Measurements from ENCODE around the gene ZNF92. TPM values are rescaled to one million over a fixed set of nuclear protein-coding genes. Genes with fewer than 3 reads are reported as not detected.
"Not testable (repeated sequence)": the region's sequence is repeated elsewhere in the genome, so short reads cannot be mapped to it uniquely, and the experiment has no call there.

ZNF92 gene
- total RNA-seq, 1 donor from 2014 or later = 2.9 TPM

DNA sequence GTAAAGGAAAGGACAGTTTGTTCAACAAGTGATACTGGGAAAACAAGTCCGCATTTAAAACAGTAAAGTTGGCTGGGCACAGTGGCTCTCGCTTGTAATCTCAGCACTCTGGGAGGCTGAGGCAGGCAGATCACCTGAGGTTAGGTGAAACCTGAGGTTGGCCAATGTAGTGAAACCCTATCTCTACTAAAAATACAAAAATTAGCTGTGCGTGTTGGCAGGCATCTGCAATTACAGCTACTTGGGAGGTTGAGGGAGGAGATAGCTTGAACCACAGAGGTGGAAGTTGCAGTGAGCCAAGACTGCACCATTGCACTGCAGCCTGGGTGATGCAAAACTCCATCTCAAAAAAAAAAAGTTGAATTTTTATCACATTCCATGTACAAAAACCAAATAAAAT lies 35.7 kb downstream of the ZNF92 start:
- DNase-seq (no peak), ATAC-seq (ENCODE audit: poor library complexity) (no peak)
- intact Hi-C loops (cut with DNase I) = no loop called here

DNA sequence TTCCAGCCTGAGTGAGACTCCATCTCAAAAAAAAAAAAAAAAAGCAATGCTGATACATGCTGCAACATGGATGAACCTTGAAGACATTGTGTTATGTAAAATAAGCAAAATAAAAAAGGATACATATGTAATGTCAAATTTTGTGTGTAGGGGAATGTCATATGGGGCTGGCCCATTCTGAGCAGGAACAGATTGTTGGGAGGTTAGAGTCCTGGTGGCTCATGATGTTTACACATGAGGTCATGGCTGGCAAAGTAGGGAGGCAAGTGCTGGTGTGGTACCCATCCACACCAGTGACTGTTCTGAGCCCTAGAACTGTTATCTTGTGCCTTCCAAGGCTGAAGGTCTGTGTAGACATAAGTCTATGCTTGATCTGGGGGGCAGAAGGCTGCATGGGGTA lies 37.6 kb downstream of the ZNF92 start:
- intact Hi-C loops (cut with DNase I) = no loop called here
- no peak for ATAC-seq (ENCODE audit: poor library complexity)
- DNase-seq = no peak

DNA sequence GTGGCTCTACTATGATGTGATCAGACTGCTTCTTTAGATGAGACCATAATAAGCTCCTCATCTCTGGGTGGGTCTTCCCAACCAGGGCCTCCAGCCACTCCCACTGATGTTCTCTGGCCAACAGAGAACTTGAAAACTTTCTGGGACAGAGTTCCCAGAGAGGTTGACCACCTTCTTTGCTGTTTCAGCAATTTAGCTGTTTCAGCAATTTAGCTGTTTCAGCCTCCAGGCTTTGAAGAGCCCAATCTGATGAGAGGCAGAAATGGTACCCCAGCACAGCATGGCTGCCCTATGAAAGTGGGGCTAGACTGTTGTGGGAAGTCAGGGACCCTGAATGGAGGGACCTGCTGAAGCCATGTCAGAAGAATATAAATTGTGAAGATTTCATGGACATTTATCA lies 49.0 kb downstream of the ZNF92 start:
- intact Hi-C loops (cut with DNase I) = no loop called here
- ATAC-seq (ENCODE audit: poor library complexity) (no peak), DNase-seq (no peak)

DNA sequence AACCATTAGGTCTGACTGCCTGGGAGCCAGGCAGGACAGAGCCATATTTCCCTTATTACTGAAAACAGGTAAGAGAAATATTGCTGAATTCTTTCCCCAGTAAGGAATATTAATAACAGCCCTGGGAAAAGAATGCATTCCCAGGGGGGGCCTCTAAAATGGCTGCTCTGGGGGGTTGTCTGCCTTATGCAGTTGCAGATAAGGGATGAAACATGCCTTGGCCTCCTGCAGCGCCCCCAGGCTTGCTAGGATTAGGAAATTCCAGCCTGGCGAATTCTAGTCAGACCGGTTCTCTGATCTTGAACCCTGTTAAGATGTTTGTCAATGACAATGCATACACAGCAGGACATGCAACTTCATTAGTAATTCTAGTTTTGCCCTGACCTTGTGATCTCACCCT lies 49.6 kb downstream of the ZNF92 start:
- DNase-seq; ATAC-seq (ENCODE audit: poor library complexity); intact Hi-C loops (cut with DNase I): not testable (repeated sequence)

DNA sequence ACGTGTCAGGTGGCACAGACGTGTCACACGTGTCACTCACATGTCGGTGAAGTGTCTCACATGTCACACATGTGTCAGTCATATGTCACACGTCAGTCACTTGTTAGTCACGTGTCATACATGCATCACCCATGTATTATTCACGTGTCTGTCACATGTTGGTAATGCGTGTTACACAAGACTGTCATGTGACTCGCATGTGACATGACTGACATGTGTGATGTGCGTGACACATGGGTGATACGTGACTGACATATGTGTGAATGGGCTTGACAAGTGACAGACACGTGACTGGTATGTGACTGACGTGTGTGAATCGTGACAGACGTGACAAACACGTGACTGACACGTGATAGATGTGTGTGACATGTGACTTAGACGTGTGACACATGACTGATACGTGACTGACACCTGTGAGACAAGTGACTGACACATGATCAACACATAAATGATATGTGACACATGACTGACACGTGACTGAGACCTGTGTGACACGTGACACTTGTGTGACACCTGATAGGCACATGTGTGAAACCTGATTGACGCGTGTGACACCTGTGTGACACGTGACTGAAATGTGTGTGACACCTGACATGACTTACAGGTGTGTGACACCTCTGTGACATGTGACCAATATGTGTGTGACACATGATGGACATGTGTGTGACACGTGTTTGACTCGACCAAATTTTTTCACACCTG lies 56.1 kb downstream of the ZNF92 start:
- no peak for ATAC-seq (ENCODE audit: poor library complexity)
- intact Hi-C loops (cut with DNase I) = no loop called here

DNA sequence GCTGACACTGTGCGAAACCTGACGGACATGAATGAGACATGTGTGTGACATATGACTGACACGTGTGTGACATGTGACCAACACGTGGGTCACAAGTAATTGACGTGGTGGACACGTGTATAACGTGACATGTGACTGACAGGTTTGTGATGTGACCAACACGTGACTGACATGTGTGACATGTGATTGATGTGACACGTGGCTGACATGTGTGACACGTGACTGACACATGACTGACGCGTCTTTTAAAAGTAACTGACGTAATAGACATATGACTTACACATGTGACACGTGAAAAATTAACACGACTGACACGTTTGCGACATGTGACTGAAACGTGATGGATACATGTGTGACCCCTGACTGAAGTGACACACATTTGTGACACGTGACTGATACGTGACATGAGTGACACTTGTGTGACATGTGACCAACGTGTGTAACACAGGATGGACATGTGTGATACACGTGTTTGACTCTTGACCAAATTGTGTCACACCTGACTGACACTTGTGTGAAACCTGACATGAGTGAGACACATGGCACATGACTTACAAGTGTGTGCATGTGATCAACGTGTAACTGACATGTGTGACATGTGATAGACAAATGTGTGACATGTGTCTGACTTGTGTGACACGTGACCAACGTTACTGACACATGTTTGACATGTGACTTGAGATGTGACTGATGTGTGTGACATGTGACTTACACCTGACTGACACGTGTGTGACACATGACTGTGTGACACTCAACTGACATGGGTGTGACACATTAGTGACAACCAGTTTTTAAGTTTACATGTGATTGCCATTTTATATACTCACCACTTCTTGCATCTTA lies 56.9 kb downstream of the ZNF92 start:
- DNase-seq (no peak), ATAC-seq (ENCODE audit: poor library complexity) (no peak)
- intact Hi-C loops (cut with DNase I) = no loop called here

More for the DNA sequence above, 56.1 kb downstream of the ZNF92 start:
- DNase-seq = no peak

DNA sequence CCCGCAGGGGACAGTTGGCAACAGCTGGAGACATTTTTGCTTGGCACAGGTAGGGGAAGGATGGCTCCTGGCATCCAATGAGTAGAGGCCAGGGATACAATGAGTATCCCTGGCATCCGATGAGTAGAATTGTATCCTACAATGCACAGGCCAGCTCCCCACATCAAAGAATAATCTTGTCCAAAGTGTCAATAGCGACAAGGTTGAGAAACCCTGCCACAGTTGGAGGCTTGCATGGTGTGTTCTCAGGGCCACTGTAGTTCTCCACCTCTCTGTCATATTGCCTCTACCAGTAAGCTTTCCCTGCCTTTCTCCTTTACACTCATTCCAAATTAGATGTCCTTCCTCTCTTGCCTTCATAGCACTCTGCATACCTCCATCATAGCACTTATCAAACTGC lies 60.7 kb downstream of the ZNF92 start:
- no peak for ATAC-seq (ENCODE audit: poor library complexity)
- no peak for DNase-seq
- intact Hi-C loops (cut with DNase I) = no loop called here

DNA sequence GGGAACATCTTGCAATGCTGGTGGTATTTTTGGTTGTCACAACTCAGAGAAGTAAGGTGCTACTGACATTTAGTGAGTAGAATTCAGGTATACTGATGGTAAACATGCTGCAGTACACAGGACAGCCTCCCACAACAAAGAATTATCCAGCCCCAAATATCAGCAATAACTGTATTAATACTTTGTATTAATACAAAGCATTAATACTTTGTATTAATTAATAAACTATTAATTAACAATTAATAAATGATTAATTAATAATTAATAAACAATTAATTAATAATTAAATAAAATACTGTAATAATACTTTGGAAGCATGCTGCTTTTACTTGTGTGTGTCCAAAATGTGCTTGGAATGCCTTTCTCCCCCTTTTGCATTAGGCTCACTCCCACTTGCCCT lies 62.5 kb downstream of the ZNF92 start:
- ATAC-seq (ENCODE audit: poor library complexity) (no peak), DNase-seq (no peak)
- intact Hi-C loops (cut with DNase I) = no loop called here

DNA sequence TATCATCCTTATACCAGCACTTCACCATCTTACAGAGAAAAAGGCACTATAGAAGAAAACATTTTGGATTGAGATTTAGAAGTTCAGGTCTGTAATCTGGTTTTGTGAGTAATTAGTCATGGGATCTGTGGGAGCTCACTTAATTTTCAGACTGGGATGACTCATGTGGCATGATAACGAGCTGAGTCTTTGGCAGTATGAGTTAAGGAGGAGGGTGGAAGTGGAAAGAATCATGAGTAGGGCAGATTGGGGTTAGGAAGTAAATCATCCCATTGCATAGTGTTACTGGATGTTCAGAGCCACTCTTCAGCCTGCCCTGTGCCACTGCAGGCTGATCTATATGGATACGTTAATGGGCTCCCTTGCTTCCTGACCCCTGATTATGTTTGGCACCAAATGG lies 64.9 kb downstream of the ZNF92 start:
- DNase-seq (no peak), ATAC-seq (ENCODE audit: poor library complexity) (no peak)
- intact Hi-C loops (cut with DNase I) = no loop called here

DNA sequence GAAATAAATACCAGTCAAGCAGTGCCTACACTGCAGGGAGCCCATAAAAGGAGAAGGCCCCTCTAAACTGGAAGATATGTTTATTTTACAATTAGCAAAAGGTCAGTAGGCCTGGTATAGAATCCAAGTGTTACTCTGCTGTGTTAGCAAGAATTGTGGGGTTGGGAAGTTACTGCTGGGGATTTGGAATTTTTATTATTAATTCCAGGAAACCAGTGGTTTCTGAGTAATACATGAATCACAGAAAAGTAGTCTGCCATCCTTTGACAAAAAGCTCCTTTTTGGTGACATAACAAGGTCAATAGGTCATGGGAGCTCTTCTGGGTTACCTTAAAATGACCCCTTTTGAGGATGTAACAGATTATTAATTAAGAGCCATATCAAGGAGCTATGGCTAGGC lies 67.4 kb downstream of the ZNF92 start:
- intact Hi-C loops (cut with DNase I) = no loop called here
- ATAC-seq (ENCODE audit: poor library complexity) (no peak), DNase-seq (no peak)

DNA sequence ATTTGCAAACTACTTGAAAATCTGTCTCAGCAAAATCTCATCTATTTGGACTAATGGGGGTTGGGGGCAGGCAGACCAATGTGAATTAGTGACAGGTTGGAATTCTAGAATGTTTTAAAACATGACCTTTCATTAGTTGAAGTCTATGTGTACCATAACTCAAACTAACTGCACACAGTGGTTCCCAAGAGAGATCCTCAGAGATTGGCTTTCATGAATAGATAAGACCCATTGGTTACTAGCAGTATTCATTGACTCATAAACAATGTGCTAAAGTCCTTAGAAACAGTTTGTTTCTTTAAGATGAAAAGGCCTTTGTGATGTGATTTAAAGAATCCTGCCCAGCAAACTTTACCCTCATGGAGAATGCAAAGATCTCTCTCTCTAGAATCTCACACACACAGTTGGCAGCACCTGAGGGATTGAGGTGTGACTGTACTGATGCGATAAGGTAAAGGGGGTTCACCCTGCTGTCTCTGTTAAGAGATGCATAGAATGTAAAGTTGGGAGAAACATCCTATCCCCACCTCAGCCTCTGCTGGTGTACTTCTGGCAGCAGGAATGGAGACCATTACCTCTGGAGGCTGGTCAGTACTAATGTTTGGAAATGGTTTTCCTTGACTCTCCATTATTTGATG lies 70.7 kb downstream of the ZNF92 start:
- DNase-seq = no peak

DNA sequence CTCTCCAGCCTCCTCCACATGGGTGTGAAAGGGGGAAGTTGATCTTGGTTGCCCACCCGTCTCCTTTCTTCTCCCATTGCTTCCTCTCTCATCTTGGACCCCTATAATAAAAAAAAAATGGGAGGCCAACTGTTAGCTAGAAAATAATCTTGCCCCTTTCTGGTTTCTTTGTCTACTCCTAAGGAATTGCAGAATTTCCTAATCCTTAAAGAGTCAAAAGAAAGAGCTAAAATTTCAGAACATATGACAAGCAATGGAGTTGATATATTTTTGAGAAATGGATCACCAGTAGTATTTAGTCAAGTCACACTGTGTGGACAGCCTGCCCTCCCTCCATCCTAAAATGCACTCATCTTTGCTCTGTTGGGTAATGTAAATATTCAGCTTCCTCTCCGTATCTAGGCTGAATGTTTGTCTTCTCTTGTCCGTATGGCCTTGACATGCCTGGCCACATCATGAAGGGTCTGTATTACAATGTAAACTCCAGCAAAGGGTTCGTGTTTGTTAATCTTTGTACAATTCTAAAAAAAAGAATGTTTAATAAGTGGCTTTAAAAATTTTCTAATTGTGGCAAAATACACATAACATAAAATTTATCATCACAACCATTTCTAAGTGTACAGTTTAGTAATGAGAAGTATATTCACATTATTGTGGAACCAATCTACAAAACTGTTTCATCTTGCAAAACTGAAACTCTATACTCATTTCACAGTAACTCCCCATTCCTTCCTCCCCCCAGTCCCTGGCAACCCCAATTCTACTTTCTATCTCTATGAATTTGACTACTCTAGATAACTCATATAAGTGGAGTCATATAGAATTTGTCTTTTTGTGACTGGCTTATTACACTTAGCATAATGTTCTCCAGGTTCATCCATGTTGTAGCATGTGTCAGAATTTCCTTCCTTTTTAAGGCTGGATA lies 71.5 kb downstream of the ZNF92 start:
- intact Hi-C loops (cut with DNase I) = no loop called here
- DNase-seq (no peak), ATAC-seq (ENCODE audit: poor library complexity) (no peak)

More for the DNA sequence above, 70.7 kb downstream of the ZNF92 start:
- ATAC-seq (ENCODE audit: poor library complexity) = no peak
- intact Hi-C loops (cut with DNase I) = no loop called here

DNA sequence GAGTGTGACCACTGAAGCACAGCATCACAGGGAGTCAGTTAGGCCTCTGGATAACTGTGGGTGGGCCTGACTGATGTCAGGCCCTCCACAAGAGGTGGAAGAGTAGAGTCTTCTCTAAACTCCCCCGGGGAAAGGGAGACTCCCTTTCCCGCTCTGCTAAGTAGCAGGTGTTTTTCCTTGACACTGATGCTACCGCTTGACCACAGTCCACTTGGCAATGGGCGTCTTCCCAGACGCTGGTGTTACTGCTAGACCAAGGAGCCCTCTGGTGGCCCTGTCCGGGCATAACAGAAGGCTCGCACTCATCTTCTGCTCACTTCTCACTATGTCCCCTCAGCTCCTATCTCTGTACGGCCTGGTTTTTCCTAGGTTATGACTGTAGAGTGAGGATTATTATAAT lies 73.4 kb downstream of the ZNF92 start:
- DNase-seq; ATAC-seq (ENCODE audit: poor library complexity); intact Hi-C loops (cut with DNase I): not testable (repeated sequence)

DNA sequence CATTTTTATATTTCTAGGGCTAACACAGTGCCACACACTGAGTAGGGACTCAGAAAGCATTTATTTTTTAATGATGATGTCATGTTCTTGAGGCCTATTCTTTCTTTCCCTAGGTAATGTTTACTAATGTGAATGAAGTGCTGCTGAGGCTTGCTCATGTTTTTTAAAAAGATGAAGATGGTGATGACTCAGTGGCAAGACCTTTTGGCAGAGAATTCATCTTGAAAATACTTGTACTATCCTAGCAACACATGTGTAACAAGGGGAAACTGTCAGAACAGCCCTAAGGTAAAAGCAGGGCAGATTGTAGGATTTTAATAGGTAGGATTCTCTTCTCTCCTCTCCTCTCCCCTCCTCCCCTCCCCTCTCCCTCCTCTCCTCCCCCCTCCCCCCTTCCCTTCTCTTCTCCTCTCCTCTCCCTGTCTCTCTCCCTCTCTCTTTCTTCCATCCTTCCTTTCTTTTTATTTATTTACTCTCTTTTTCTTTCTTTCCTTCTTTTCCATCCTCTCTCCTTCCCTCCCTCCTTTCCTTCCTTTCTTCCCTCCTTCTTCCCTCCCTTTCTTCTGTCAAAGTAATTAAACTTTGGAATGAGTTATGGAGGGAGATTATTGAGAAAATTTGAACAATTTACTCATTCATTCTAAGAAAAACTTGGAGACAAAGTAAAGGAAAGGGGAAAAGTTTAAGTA lies 75.3 kb downstream of the ZNF92 start:
- intact Hi-C loops (cut with DNase I) = no loop called here
- DNase-seq (no peak), ATAC-seq (ENCODE audit: poor library complexity) (no peak)

DNA sequence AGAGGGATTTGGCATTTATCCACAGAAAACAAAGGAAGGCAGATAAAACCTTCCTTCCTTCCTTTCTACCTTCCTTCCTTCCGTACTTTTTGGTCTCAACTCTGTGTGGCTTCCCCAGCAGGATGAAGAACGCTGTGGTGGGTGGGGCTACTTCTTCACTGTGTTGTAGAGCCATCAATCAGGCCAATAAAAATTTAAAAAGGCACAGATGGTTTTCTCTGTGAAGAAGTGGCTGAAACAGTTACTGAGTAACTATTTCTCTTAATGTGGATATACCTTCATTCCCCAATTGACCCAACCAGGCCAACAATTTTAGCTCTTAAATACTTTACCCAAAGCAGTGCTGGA lies 75.8 kb downstream of the ZNF92 start:
- ATAC-seq (ENCODE audit: poor library complexity) (no peak), DNase-seq (no peak)
- intact Hi-C loops (cut with DNase I) = no loop called here

All from Right ventricle myocardium superior (tissue), 1 donor.